Ovary (tissue), 9 donors: Measurements from ENCODE around the gene IFT74. TPM values are rescaled to one million over a fixed set of nuclear protein-coding genes. Genes with fewer than 3 reads are reported as not detected.

Experiments
- DNase-seq, 5 donors: peaks; one replicate each; pipeline ENCODE4 v3.0.0-alpha.2; 2019 to 2020
- H3K27ac ChIP-seq, 2 donors: fragments of 200-600 bp; one replicate each; pipeline versions ENCODE4 v1.5.1 to v1.8.0; 2019 to 2022
- H3K27me3 ChIP-seq: fragments of 200-600 bp; one replicate; pipeline ENCODE4 v1.8.0; 2022
- H3K36me3 ChIP-seq: fragments of 200-600 bp; sonication (generic); one replicate; pipeline ENCODE4 v1.5.1; 2019
- H3K4me1 ChIP-seq: one replicate; pipeline ENCODE4 v1.8.1; 2013; ENCODE audit warnings: mild to moderate bottlenecking, moderate library complexity; ENCODE audit not compliant: insufficient read depth
- H3K4me3 ChIP-seq: fragments of 200-600 bp; sonication (generic); one replicate; pipeline ENCODE4 v1.5.1; 2017
- H3K9me3 ChIP-seq, 2 donors: fragments of 200-600 bp in 1 of 2; sonication (generic) in 1 of 2; one replicate each; pipeline versions ENCODE4 v1.5.1 to v1.8.1; 2013 to 2019; ENCODE audit warnings: mild to moderate bottlenecking in 1 of 2, moderate library complexity in 1 of 2
- EP300 ChIP-seq: sonication (generic); formaldehyde crosslinking; IDR thresholded peaks from one replicate; pipeline ENCODE4 v1.6.1; 2017; ENCODE audit warnings: antibody characterized with exemption
- POLR2A ChIP-seq: fragments of 450-650 bp; IDR thresholded peaks from one replicate; pipeline ENCODE4 v1.6.1; 2017; ENCODE audit warnings: antibody characterized with exemption, mild to moderate bottlenecking, moderate library complexity
- WGBS, 3 donors: extraction: QIAGEN DNeasy Blood & Tissue Kit in 1 of 3; methylation state at CpG; one replicate each; pipeline versions ENCODE4 v1.1.5 to v1.1.7; 2013 to 2017; 5-methylcytosine and 5-hydroxymethylcytosine counted together
- intact Hi-C, 4 donors: fragments of 100-400 bp; cut with DNase I; formaldehyde crosslinking; loops; one replicate each; pipeline versions ENCODE4 v1.11.0 to v1.15.1; 2022 to 2023
- polyA plus RNA-seq, 2 donors: library from polyadenylated mRNA; stranded (reverse); fragments of 200-250 nt in 1 of 2; fragments of 350-450 nt in 1 of 2; fragmentation: Illumina TruSeq in 1 of 2; extraction: RNeasy Lipid Tissue Mini Kit (QIAGEN cat#74804) in 1 of 2; gene quantifications; one replicate each; pipeline ENCODE4 v1.2.3, GENCODE V29; 2013 to 2014
- total RNA-seq, 7 donors: library from RNA; depleted of rRNA in 2 of 7; stranded (reverse); fragments of >200 nt in 2 of 7; fragmentation: NEBNext Ultra II Directional in 3 of 7; extraction: Animal tissue kit (Norgen Biotek cat#: 25700) in 3 of 7; gene quantifications; one replicate each; pipeline versions ENCODE4 v1.1.0 to v1.2.4, GENCODE V29; 2016 to 2023
- TF ChIP-seq, protein P1 (sequence below), 3 donors: fragments of 450-650 bp in 2 of 3; fragments of 200-600 bp in 1 of 3; IDR thresholded peaks; one replicate each; pipeline versions ENCODE4 v1.5.1 to v1.8.0; 2016 to 2022; ENCODE audit warnings: antibody characterized with exemption in 3 of 3, mild to moderate bottlenecking in 1 of 3
- donor health status: DM: no; HTN: no; CAD: no; lungs with moderate emphysema.
- donor health status: DM: no; HTN: no; CAD: no.
- donor health status: Bipolar disorder and iron deficiency.
- donor health status: DM: yes; HTN: yes; CAD: no.
- donor health status: DM: no; HTN: no; CAD: no.
- donor health status: DM: yes; HTN: yes; CAD: no.

Gene IFT74
- total and polyA plus RNA-seq, 9 donors, result 9.2 to 24.6 (median 16.2) TPM

DNA sequence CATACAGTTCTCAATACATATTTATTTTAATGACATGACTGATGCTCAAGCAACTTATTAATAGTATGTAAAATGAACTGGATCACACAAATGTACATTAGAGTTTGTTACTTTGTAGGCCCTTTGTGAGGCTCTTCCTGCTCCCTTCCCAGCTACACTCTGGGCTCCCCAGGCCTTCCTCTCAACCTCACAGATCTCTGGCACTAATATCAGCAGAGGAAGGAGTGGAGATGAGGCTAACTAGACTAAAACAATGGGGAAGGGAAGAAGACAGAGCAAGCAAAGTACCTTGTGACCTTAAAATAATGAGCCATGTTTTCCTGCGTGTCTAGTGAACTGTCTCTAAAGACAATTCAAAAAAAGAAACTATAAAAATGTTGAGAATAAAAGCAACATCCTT lies 122.5 kb downstream of the IFT74 start:
- DNase-seq, result no peak
- Histone ChIP-seq H3K4me3 (no peak overlapping the region), H3K9me3 (no peaks in the 10 kb centered on the region), H3K36me3 (no peaks in the 10 kb centered on the region), H3K27ac (no peak overlapping the region), H3K4me1 (no peaks in the 10 kb centered on the region), H3K27me3 (no peaks in the 10 kb centered on the region)
- 36 to 65% (median 56%) methylated on average over 1 of the region's 1 CpG for WGBS, 3 donors
- TF ChIP-seq, protein P1, sequence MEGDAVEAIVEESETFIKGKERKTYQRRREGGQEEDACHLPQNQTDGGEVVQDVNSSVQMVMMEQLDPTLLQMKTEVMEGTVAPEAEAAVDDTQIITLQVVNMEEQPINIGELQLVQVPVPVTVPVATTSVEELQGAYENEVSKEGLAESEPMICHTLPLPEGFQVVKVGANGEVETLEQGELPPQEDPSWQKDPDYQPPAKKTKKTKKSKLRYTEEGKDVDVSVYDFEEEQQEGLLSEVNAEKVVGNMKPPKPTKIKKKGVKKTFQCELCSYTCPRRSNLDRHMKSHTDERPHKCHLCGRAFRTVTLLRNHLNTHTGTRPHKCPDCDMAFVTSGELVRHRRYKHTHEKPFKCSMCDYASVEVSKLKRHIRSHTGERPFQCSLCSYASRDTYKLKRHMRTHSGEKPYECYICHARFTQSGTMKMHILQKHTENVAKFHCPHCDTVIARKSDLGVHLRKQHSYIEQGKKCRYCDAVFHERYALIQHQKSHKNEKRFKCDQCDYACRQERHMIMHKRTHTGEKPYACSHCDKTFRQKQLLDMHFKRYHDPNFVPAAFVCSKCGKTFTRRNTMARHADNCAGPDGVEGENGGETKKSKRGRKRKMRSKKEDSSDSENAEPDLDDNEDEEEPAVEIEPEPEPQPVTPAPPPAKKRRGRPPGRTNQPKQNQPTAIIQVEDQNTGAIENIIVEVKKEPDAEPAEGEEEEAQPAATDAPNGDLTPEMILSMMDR (IDR thresholded peaks at IDR 0.05), result no peak
- TF ChIP-seq POLR2A, result no peak
- TF ChIP-seq EP300, result no peak
- intact Hi-C loops, result no loop called here

DNA sequence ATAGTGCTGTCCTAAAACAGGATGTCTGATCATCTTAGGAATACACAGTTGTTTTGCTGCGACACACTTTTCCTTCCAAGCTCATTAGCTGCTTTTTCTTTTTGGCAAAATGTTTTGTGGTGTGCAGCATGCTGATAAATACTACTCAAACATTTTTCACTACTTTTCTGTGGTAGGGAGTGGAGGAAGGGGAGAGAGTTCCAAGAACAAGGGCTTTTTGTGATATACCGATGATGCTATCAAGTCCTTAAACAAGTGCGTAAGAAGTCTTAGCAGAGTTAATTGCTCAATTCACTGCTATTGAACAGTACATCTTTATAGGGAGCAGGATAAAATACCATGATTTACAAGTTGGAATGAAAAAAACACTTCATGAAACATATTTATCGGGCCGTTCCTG lies 129.2 kb downstream of the IFT74 start:
- no peak for DNase-seq
- Histone ChIP-seq H3K9me3 (no peaks in the 10 kb centered on the region), H3K27me3 (no peaks in the 10 kb centered on the region), H3K4me3 (no peak overlapping the region), H3K27ac (no peak overlapping the region), H3K36me3 (no peaks in the 10 kb centered on the region), H3K4me1 (peaks cover 3% of the 10 kb centered on the region)
- intact Hi-C loops, result no loop called here
- TF ChIP-seq POLR2A, result no peak
- TF ChIP-seq EP300, result no peak
- 16 to 18% (median 17%) methylated on average over 5 of the region's 5 CpGs for WGBS, 3 donors

DNA sequence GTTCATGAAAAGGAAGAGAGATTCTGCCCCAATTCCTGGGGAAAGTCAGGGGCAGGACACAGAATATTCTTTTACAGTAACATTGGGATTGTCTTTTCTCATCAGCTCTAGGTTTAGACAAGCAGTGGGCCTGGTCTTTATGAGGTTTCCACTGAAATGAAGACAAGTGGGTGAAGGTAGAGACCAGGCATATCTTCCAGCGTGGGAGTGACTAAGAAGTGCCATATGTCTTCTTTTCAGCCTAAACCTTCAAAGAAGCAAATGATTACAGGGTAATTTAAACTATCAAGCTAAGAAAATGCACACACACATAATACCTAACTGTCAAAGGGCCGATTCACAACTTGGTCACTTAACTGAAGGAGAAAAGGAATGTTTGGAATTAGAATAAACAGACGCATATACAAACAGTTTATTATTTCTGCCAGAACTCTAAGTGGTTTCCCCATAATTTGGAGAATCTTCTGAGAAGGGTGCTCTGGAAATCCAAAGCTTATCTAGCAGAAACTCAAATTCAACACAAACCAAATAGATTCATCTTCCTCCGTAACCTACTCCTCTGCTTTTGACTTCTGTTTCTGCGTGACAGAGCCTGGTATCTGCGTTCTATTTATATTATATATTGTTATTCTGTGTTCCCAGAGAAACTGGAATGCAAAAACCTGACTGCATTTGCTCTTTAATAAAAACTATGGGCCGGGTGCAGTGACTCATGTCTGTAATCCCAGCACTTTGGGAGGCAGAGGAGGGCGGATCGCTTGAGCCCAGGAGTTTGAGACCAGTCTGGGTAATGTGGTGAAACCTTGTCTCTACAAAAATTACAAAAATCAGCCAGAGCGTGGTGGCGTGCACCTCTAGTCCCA lies 130.8 kb downstream of the IFT74 start:
- Histone ChIP-seq H3K27me3 (no peaks in the 10 kb centered on the region), H3K4me1 (peaks cover 3% of the 10 kb centered on the region), H3K36me3 (no peaks in the 10 kb centered on the region), H3K9me3 (no peaks in the 10 kb centered on the region), H3K4me3 (no peak overlapping the region), H3K27ac (peak overlapping the region in 1 of 2 donors; percentile 2)
- TF ChIP-seq POLR2A, result no peak
- intact Hi-C loops, result no loop called here
- WGBS, 3 donors, result 13 to 28% (median 19%) methylated on average over 11 of the region's 11 CpGs
- no peak for DNase-seq

DNA sequence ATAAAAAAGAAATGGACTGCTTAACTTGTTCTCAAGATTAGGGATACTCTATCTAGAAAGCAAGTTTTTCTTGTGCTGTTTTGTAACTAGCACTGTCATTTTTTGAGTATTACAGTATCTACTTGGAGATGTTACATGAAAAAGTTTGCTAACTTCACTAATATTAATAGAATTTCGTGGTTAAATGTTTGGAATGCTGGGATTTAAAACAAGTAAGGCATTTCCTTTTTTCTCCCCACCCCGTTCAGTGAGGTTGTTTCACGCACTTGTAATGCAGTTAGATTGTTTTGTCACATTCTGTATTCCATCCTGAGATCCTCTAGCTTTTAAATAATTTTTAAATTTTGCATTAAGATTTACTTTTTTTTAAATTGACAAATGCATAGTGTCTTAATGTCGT lies 132.8 kb downstream of the IFT74 start:
- Histone ChIP-seq H3K4me1 (peaks cover 3% of the 10 kb centered on the region), H3K9me3 (no peaks in the 10 kb centered on the region), H3K4me3 (no peak overlapping the region), H3K36me3 (no peaks in the 10 kb centered on the region), H3K27ac (no peak overlapping the region), H3K27me3 (no peaks in the 10 kb centered on the region)
- 19 to 31% (median 21%) methylated on average over 4 of the region's 4 CpGs for WGBS, 3 donors
- intact Hi-C loops, result no loop called here
- TF ChIP-seq EP300, result no peak
- TF ChIP-seq POLR2A, result no peak
- TF ChIP-seq, protein P1 (IDR thresholded peaks at IDR 0.05), result no peak
- DNase-seq, result no peak

DNA sequence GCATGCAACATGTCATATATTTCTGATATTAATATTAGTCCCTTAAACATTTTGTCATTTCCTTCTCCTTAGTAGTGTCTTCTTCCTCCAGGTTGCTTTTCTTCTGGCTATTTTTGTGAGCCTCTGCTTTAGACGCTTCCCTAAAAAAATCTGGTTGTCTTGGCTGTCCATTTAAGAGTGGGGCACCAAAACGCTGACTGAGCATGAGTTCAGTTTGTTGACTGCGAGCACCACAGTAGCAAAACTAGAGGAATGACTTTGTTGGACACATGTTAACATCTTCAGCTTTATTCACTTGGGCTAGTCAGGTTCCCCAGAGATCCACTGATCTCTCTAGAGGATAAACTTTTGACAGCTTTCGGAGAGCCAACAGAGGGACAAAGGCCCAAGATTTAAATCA lies 133.5 kb downstream of the IFT74 start:
- TF ChIP-seq, protein P1 (IDR thresholded peaks at IDR 0.05), result no peak
- TF ChIP-seq POLR2A (no peak), EP300 (no peak)
- peaks cover 3% of the 10 kb centered on the region for H3K4me1 ChIP-seq
- 85 to 87% (median 86%) methylated on average over 4 of the region's 4 CpGs for WGBS, 3 donors
- H3K9me3 ChIP-seq, result no peaks in the 10 kb centered on the region
- no peaks in the 10 kb centered on the region for H3K27me3 ChIP-seq
- no peaks in the 10 kb centered on the region for H3K36me3 ChIP-seq
- H3K27ac ChIP-seq, result no peak overlapping the region
- H3K4me3 ChIP-seq, result no peak overlapping the region
- no peak for DNase-seq
- intact Hi-C loops, result no loop called here
